HEK293 (cell line): ENCODE data around the gene APLP1.
A peak's percentile ranks its signal among the peaks of the same experiment; 100 is the strongest.

Experiments used
- CTCF ChIA-PET: fragments of 350-600 bp; formaldehyde crosslinking; extraction: SDS; loops from one replicate; lab custom pipeline; 2021; ENCODE audit warnings: antibody characterized with exemption; lab: Yijun Ruan, JAX
- POLR2A ChIA-PET: fragments of 300-600 bp; formaldehyde crosslinking; extraction: SDS; loops from one replicate; lab custom pipeline; 2020; ENCODE audit warnings: antibody characterized with exemption, inconsistent platforms; lab: Yijun Ruan, JAX
- H3K27ac ChIP-seq: fragments of 200-500 bp; sonication (Bioruptor generic); 2 replicates; pipeline ENCODE4 v1.5.1; 2014; ENCODE audit warnings: low read depth, low read length, control low read depth, inconsistent platforms; ENCODE audit errors: extremely low read depth
- H3K36me3 ChIP-seq, 2 experiments: fragments of 200-500 bp in 1 of 2; sonication (Bioruptor generic) in 1 of 2; 1 replicate in 1 of 2; 2 replicates in 1 of 2; pipeline ENCODE4 v1.5.1; 2014 to 2017; ENCODE audit warnings: inconsistent platforms in 2 of 2, low read length in 2 of 2; ENCODE audit not compliant: control insufficient read depth in 2 of 2, insufficient read depth in 1 of 2
- H3K4me1 ChIP-seq: fragments of 200-500 bp; sonication (Bioruptor generic); 2 replicates; pipeline ENCODE4 v1.5.1; 2014; ENCODE audit warnings: mild to moderate bottlenecking, low read length, inconsistent platforms; ENCODE audit not compliant: control insufficient read depth, insufficient read depth
- H3K4me3 ChIP-seq: 2 replicates; pipeline ENCODE4 v1.5.1; 2011; ENCODE audit warnings: low read depth, mild to moderate bottlenecking, control low read depth, low read length, moderate library complexity
- H3K9me3 ChIP-seq: fragments of 200-500 bp; sonication (Bioruptor generic); 2 replicates; pipeline ENCODE4 v1.5.1; 2014; ENCODE audit warnings: low read depth, low read length, inconsistent platforms; ENCODE audit not compliant: control insufficient read depth, insufficient read depth
- GLIS2 ChIP-seq: fragments of 450-650 bp; formaldehyde crosslinking; IDR thresholded peaks from 2 replicates; pipeline ENCODE4 v1.5.1; 2016; ENCODE audit warnings: missing biosample characterization, missing genetic modification characterization
- SCRT2 ChIP-seq: fragments of 450-650 bp; formaldehyde crosslinking; IDR thresholded peaks from 2 replicates; pipeline ENCODE4 v1.5.1; 2016; ENCODE audit warnings: missing biosample characterization, missing genetic modification characterization
- ZFP41 ChIP-seq: fragments of 450-650 bp; formaldehyde crosslinking; IDR thresholded peaks from 2 replicates; pipeline ENCODE4 v1.5.1; 2016; ENCODE audit warnings: missing biosample characterization, missing genetic modification characterization, borderline replicate concordance
- ZNF274 ChIP-seq, 2 experiments: fragments of 200-500 bp in 1 of 2; fragments of 450-650 bp in 1 of 2; sonication (Bioruptor generic) in 1 of 2; formaldehyde crosslinking in 1 of 2; IDR thresholded peaks; 2 replicates each; pipeline versions ENCODE4 v1.5.1 to v1.6.1; 2014 to 2016; ENCODE audit warnings: borderline replicate concordance in 1 of 2, inconsistent platforms in 1 of 2, low read length in 1 of 2, missing biosample characterization in 1 of 2, missing genetic modification characterization in 1 of 2
- ZNF560 ChIP-seq: fragments of 450-650 bp; formaldehyde crosslinking; IDR thresholded peaks from 2 replicates; pipeline ENCODE4 v1.5.1; 2017; ENCODE audit warnings: missing biosample characterization, missing genetic modification characterization, borderline replicate concordance
- ZNF664 ChIP-seq: fragments of 450-650 bp; formaldehyde crosslinking; IDR thresholded peaks from 2 replicates; pipeline ENCODE4 v1.5.1; 2016; ENCODE audit warnings: missing biosample characterization, missing genetic modification characterization
- ZNF768 ChIP-seq: fragments of 450-650 bp; formaldehyde crosslinking; IDR thresholded peaks from 2 replicates; pipeline ENCODE4 v1.5.1; 2018; ENCODE audit warnings: missing biosample characterization, mild to moderate bottlenecking, missing genetic modification characterization
- TF ChIP-seq, protein P1 (sequence below): fragments of 450-650 bp; formaldehyde crosslinking; IDR thresholded peaks from 2 replicates; pipeline ENCODE4 v1.5.1; 2016; ENCODE audit warnings: missing biosample characterization, missing genetic modification characterization
- TF ChIP-seq, protein P2 (sequence below): fragments of 450-650 bp; formaldehyde crosslinking; IDR thresholded peaks from 2 replicates; pipeline ENCODE4 v1.5.1; 2016; ENCODE audit warnings: missing biosample characterization, missing genetic modification characterization
- TF ChIP-seq, protein P3 (sequence below): fragments of 450-650 bp; formaldehyde crosslinking; IDR thresholded peaks from 2 replicates; pipeline ENCODE4 v1.5.1; 2017; ENCODE audit warnings: missing biosample characterization, missing genetic modification characterization
- TF ChIP-seq, protein P4 (sequence below): fragments of 450-650 bp; formaldehyde crosslinking; IDR thresholded peaks from 2 replicates; pipeline ENCODE4; 2016; ENCODE audit warnings: missing biosample characterization, missing genetic modification characterization

The APLP1 gene

GRCh38 chr19:35908010-35908441 lies 39.7 kb downstream of the APLP1 start, which contains the start of gene TYROBP:
TSS of gene TYROBP (minus strand) at chr19:35908295. CDS start at chr19:35908228, 67 bp downstream.
- ChIA-PET CTCF (no interaction called here), POLR2A (no interaction called here)
- Histone ChIP-seq H3K4me1 (peaks cover 3% of the 10 kb centered on the region; the same call in 1 of the 2 replicates), H3K27ac (no peak within 1 kb of the TSS), H3K9me3 (no peaks in the 10 kb centered on the region), H3K4me3 (no peak within 1 kb of the TSS), H3K36me3 (no peaks in the 10 kb centered on the region; a peak in 1 of 3 replicates)
- TF ChIP-seq GLIS2 (tag by site-specific recombination) (peak; percentile 58), ZNF274 (IDR thresholded peaks at IDR 0.05; ENCODE audit: low read length) (no peak), ZNF274 (tag by site-specific recombination; IDR thresholded peaks at IDR 0.05; ENCODE audit: borderline replicate concordance) (no peak)

DNA sequence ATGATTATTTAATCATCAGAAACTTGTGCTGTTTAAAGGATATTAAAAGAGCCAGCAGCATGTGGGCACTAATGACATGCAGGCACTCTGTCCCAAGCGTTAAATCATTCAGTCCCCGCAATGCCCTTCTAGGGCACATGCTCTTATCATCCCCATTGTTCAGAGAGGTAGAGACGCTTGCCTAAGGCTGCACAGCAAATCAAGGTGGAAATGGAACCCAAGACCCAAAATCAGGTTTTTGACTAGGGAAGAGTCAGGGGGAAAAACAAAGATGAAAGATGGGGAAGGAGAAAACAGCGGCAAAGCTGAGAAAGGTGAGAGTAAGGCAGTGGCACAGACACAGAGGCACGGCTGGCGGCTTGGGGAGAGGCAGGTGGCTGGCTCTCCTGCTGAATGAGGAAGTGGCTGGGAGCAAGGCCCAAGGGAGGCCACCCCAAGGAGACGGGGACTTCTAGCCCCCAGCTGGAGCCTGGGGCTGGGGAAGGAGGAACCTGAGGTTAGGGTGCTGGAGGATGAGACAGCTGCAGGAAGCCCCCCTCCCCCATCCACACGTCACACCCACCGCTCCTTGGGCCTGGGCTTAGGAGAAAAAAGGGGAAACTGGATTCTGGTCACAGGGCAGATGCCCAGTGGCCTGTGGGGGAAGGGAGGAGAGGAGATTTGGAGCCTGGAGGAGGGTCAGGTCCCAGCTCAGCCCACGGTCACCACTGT lies 40.8 kb downstream of the APLP1 start:
- ChIA-PET POLR2A (interaction anchor here (0.6 to 1.0 kb wide), 2 partner anchors 135 to 223 kb away, joined by 3 to 5 read pairs; no protein-coding TSS in a partner anchor), CTCF (interaction anchor here (1.0 kb wide), 1 partner anchor 89 kb away, joined by 3 read pairs; no protein-coding TSS in a partner anchor)
- H3K4me1 ChIP-seq = no peaks in the 10 kb centered on the region

GRCh38 chr19:35909684-35910035 lies 41.3 kb downstream of the APLP1 start:
- Histone ChIP-seq H3K4me3 (no peak overlapping the region), H3K27ac (no peak overlapping the region), H3K9me3 (no peaks in the 10 kb centered on the region; the same call in 1 of the 2 replicates), H3K4me1 (no peaks in the 10 kb centered on the region), H3K36me3 (no peaks in the 10 kb centered on the region; a peak in 1 of 3 replicates)
- ChIA-PET CTCF (interaction anchor here (0.7 kb wide), 1 partner anchor 39 kb away, joined by 3 read pairs; no protein-coding TSS in a partner anchor), POLR2A (interaction anchor here (1.0 kb wide), 1 partner anchor 136 kb away, joined by 3 read pairs; no protein-coding TSS in a partner anchor)
- TF ChIP-seq SCRT2 (0 out of 2 replicates have a peak, but pooled peaks have one; percentile 18), ZFP41 (tag by site-specific recombination) (no peak)

More for the DNA sequence above, 40.8 kb downstream of the APLP1 start:
- Histone ChIP-seq H3K36me3 (no peaks in the 10 kb centered on the region; a peak in 1 of 3 replicates), H3K4me3 (no peak overlapping the region), H3K9me3 (no peaks in the 10 kb centered on the region; the same call in 1 of the 2 replicates), H3K27ac (no peak overlapping the region)
- TF ChIP-seq, protein P1, sequence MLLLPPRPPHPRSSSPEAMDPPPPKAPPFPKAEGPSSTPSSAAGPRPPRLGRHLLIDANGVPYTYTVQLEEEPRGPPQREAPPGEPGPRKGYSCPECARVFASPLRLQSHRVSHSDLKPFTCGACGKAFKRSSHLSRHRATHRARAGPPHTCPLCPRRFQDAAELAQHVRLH (tag by site-specific recombination) = 0 out of 2 replicates have a peak, but pooled peaks have one; percentile 34
- 0 out of 2 replicates have a peak, but pooled peaks have one; percentile 51 for TF ChIP-seq ZNF664 (tag by site-specific recombination)
- TF ChIP-seq, protein P2, sequence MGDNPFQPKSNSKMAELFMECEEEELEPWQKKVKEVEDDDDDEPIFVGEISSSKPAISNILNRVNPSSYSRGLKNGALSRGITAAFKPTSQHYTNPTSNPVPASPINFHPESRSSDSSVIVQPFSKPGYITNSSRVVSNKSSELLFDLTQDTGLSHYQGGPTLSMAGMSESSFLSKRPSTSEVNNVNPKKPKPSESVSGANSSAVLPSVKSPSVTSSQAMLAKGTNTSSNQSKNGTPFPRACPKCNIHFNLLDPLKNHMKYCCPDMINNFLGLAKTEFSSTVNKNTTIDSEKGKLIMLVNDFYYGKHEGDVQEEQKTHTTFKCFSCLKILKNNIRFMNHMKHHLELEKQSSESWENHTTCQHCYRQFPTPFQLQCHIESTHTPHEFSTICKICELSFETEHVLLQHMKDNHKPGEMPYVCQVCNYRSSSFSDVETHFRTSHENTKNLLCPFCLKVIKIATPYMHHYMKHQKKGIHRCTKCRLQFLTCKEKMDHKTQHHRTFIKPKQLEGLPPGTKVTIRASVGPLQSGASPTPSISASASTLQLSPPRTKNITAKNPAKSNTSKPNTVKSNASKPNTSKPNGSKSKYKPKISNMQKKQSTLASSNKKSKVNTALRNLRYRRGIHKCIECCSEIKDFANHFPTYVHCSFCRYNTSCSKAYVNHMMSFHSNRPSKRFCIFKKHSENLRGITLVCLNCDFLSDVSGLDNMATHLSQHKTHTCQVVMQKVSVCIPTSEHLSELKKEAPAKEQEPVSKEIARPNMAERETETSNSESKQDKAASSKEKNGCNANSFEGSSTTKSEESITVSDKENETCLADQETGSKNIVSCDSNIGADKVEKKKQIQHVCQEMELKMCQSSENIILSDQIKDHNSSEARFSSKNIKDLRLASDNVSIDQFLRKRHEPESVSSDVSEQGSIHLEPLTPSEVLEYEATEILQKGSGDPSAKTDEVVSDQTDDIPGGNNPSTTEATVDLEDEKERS = 0 out of 2 replicates have a peak, but pooled peaks have one; percentile 24
- TF ChIP-seq, protein P3, sequence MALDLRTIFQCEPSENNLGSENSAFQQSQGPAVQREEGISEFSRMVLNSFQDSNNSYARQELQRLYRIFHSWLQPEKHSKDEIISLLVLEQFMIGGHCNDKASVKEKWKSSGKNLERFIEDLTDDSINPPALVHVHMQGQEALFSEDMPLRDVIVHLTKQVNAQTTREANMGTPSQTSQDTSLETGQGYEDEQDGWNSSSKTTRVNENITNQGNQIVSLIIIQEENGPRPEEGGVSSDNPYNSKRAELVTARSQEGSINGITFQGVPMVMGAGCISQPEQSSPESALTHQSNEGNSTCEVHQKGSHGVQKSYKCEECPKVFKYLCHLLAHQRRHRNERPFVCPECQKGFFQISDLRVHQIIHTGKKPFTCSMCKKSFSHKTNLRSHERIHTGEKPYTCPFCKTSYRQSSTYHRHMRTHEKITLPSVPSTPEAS (tag by site-specific recombination) = no peak
- TF ChIP-seq ZNF560 (tag by site-specific recombination) = no peak
- TF ChIP-seq, protein P4, sequence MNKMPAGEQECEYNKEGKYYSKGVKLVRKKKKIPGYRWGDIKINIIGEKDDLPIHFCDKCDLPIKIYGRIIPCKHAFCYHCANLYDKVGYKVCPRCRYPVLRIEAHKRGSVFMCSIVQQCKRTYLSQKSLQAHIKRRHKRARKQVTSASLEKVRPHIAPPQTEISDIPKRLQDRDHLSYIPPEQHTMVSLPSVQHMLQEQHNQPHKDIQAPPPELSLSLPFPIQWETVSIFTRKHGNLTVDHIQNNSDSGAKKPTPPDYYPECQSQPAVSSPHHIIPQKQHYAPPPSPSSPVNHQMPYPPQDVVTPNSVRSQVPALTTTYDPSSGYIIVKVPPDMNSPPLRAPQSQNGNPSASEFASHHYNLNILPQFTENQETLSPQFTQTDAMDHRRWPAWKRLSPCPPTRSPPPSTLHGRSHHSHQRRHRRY (tag by site-specific recombination) = 0 out of 2 replicates have a peak, but pooled peaks have one; percentile 23
- peak; percentile 99; the same call in 1 of the 2 replicates for TF ChIP-seq ZNF768 (tag by site-specific recombination)
- TF ChIP-seq, all 188 proteins: peak for 5
